Panc1 (cell line): ENCODE results near the gene SESTD1. TPM values are rescaled to one million over a fixed set of nuclear protein-coding genes. Genes with fewer than 3 reads are reported as not detected.
"Not testable (repeated sequence)": the region's sequence is repeated elsewhere in the genome, so short reads cannot be mapped to it uniquely, and the experiment has no call there.

ENCODE experiments used
- ATAC-seq: fragments of 200-7000 bp; cut with Tn5 transposase; 2 replicates; pipeline ENCODE4 v1.9.1; 2020; ENCODE audit warnings: mild to moderate bottlenecking, moderate library complexity
- BruUV-seq: library from RNA; stranded (reverse); fragments of 400-500 nt; replicated peaks from 2 replicates; lab custom pipeline; 2021; lab: Mats Ljungman, UMichigan
- CTCF ChIA-PET: fragments of 300-600 bp; sonication (Branson Sonifier 250); formaldehyde crosslinking; loops from one replicate; lab custom pipeline; 2022; ENCODE audit warnings: antibody characterized with exemption; lab: Charles Lee
- POLR2A ChIA-PET: fragments of 300-600 bp; sonication (Branson Sonifier 250); formaldehyde crosslinking; loops from one replicate; lab custom pipeline; 2022; ENCODE audit warnings: antibody characterized with exemption; lab: Charles Lee
- DNase-seq: peaks from one replicate; pipeline ENCODE4 v3.0.0-alpha.2; 2010; ENCODE audit warnings: low read depth, low spot score
- H3K27ac ChIP-seq: 2 replicates; pipeline ENCODE4 v1.5.1; 2011; ENCODE audit warnings: mild to moderate bottlenecking, low read length, inconsistent platforms
- H3K27me3 ChIP-seq: fragments of 200-500 bp; sonication (Bioruptor generic); 2 replicates; pipeline ENCODE4 v1.6.0; 2014; ENCODE audit warnings: low read length, inconsistent platforms; ENCODE audit not compliant: control insufficient read depth, insufficient read depth
- H3K36me3 ChIP-seq: fragments of 200-500 bp; sonication (Bioruptor generic); 2 replicates; pipeline ENCODE4 v1.5.1; 2014; ENCODE audit warnings: inconsistent platforms, mild to moderate bottlenecking, low read length, moderate library complexity; ENCODE audit not compliant: control insufficient read depth, insufficient read depth
- H3K4me1 ChIP-seq: 2 replicates; pipeline ENCODE4 v1.5.1; 2011; ENCODE audit warnings: inconsistent platforms, mild to moderate bottlenecking, low read length, moderate library complexity; ENCODE audit not compliant: control insufficient read depth, insufficient read depth
- H3K4me3 ChIP-seq, 2 experiments: 2 replicates each; pipeline ENCODE4 v1.5.1; 2011 to 2012; ENCODE audit warnings: low read depth in 2 of 2, low read length in 2 of 2, mild to moderate bottlenecking in 2 of 2, inconsistent platforms in 1 of 2, moderate library complexity in 1 of 2
- H3K9me3 ChIP-seq: fragments of 200-500 bp; sonication (Bioruptor generic); 2 replicates; pipeline ENCODE4 v1.5.1; 2014; ENCODE audit warnings: low read depth, mild to moderate bottlenecking, inconsistent platforms, low read length, moderate library complexity; ENCODE audit not compliant: control insufficient read depth, insufficient read depth
- CTCF ChIP-seq: fragments of 450-650 bp; IDR thresholded peaks from 2 replicates; pipeline ENCODE4 v1.5.1; 2017; ENCODE audit warnings: mild to moderate bottlenecking
- POLR2AphosphoS5 ChIP-seq: IDR thresholded peaks from 2 replicates; pipeline ENCODE4 v1.6.1; 2012; ENCODE audit warnings: mild to moderate bottlenecking, low read depth, low read length, moderate library complexity
- REST ChIP-seq, 2 experiments: IDR thresholded peaks; 2 replicates each; pipeline ENCODE4 v1.6.1; 2011 to 2012; ENCODE audit warnings: low read depth in 2 of 2, control low read depth in 1 of 2, low read length in 1 of 2, mild to moderate bottlenecking in 1 of 2, moderate library complexity in 1 of 2; ENCODE audit not compliant: insufficient read depth in 1 of 2
- SIN3A ChIP-seq: IDR thresholded peaks from 2 replicates; pipeline ENCODE4 v1.6.1; 2012; ENCODE audit warnings: low read depth, mild to moderate bottlenecking, low read length, moderate library complexity, borderline replicate concordance; ENCODE audit not compliant: insufficient read depth
- TCF7L2 ChIP-seq: IDR thresholded peaks from 2 replicates; pipeline ENCODE4 v1.6.1; 2011; ENCODE audit warnings: mild to moderate bottlenecking, low read depth, low read length, inconsistent platforms
- in situ Hi-C: cut with HindIII; loops from 2 replicates; pipeline ENCODE4 v1.10.0; 2016; ENCODE audit warnings: low sequenced_read_pairs, low pct_unique_long_range_greater_than_20kb
- intact Hi-C: fragments of 100-400 bp; cut with micrococcal nuclease; formaldehyde crosslinking; loops from one replicate; pipeline ENCODE4 v1.10.0; 2022; ENCODE audit not compliant: unreplicated experiment
- total RNA-seq: library from RNA; stranded (reverse); gene quantifications from one replicate; pipeline ENCODE4 v1.2.1, GENCODE V29; 2021; ENCODE audit not compliant: unreplicated experiment

The SESTD1 gene
- total RNA-seq, 1 experiment from 2014 or later: 31.3 TPM

GRCh38 chr2:179097131-179097530 is 167.5 kb downstream of the SESTD1 start:
- CTCF ChIA-PET: no interaction called here
- ATAC-seq: no peak
- POLR2A ChIA-PET: no interaction called here

GRCh38 chr2:179096090-179096489 is 168.5 kb downstream of the SESTD1 start:
- no peaks in the 10 kb centered on the region for H3K9me3 ChIP-seq
- ATAC-seq (no peak), DNase-seq (no peak)
- no peaks in the 10 kb centered on the region for H3K4me1 ChIP-seq
- intact Hi-C loops (no loop called here), in situ Hi-C loops (no loop called here)
- no peaks in the 10 kb centered on the region for H3K36me3 ChIP-seq
- no TSS peak for BruUV-seq
- no peak for TF ChIP-seq REST (IDR thresholded peaks at IDR 0.05; ENCODE audit: insufficient read depth in 1 of 2, low read depth in 2 of 2, low read length in 1 of 2)
- no peak for TF ChIP-seq CTCF
- no peak for TF ChIP-seq TCF7L2
- no peak for TF ChIP-seq SIN3A
- TF ChIP-seq POLR2AphosphoS5: no peak
- no peaks in the 10 kb centered on the region for H3K27me3 ChIP-seq
- no peak overlapping the region for H3K4me3 ChIP-seq
- CTCF ChIA-PET: no interaction called here
- POLR2A ChIA-PET: no interaction called here
- no peak overlapping the region for H3K27ac ChIP-seq

More at GRCh38 chr2:179097131-179097530, 167.5 kb downstream of the SESTD1 start:
- in situ Hi-C loops: no loop called here
- no peaks in the 10 kb centered on the region for H3K9me3 ChIP-seq
- no peaks in the 10 kb centered on the region for H3K27me3 ChIP-seq
- no peak for TF ChIP-seq POLR2AphosphoS5
- TF ChIP-seq TCF7L2: no peak
- no peak for TF ChIP-seq SIN3A
- TF ChIP-seq CTCF: no peak
- TF ChIP-seq REST (IDR thresholded peaks at IDR 0.05; ENCODE audit: insufficient read depth in 1 of 2, low read depth in 2 of 2, low read length in 1 of 2): no peak
- no peak for DNase-seq
- H3K36me3 ChIP-seq: no peaks in the 10 kb centered on the region
- no peak overlapping the region for H3K4me3 ChIP-seq
- no peak overlapping the region for H3K27ac ChIP-seq
- no peaks in the 10 kb centered on the region for H3K4me1 ChIP-seq
- intact Hi-C loops: no loop called here
- no TSS peak for BruUV-seq

DNA sequence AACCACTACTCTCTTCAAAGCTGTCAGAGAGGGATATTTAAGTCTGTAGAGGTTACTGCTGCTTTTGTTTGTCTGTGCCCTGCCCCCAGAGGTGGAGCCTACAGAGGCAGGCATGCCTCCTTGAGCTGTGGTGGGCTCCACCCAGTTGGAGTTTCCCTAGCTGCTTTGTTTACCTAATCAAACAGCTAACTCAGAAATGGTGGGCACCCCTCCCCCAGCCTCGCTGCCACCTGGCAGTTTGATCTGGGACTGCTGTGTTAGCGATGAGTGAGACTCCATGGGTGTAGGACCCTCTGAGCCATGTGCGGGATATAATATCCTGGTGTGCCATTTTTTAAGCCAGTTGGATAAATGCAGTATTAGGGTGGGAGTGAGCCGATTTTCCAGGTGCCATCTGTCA is 171.7 kb downstream of the SESTD1 start:
- POLR2A ChIA-PET, H3K4me3 ChIP-seq, intact Hi-C loops, H3K36me3 ChIP-seq, H3K27ac ChIP-seq, BruUV-seq, H3K4me1 ChIP-seq, DNase-seq, in situ Hi-C loops, H3K9me3 ChIP-seq, ATAC-seq, CTCF ChIA-PET, H3K27me3 ChIP-seq: not testable (repeated sequence)
